SW 1271 (cell line): ENCODE data around the gene KLK8.
"Not testable (repeated sequence)": the region's sequence is repeated elsewhere in the genome, so short reads cannot be mapped to it uniquely, and the experiment has no call there.

Experiments used
- DNase-seq, 2 experiments: peaks; one replicate each; lab custom pipeline; 2025; lab: John Stamatoyannopoulos, UW

KLK8 gene

GRCh38 chr19:51016798-51017683 is 15.6 kb upstream of the KLK8 start:
- DNase-seq, result peak; percentile 36 to 70

DNA sequence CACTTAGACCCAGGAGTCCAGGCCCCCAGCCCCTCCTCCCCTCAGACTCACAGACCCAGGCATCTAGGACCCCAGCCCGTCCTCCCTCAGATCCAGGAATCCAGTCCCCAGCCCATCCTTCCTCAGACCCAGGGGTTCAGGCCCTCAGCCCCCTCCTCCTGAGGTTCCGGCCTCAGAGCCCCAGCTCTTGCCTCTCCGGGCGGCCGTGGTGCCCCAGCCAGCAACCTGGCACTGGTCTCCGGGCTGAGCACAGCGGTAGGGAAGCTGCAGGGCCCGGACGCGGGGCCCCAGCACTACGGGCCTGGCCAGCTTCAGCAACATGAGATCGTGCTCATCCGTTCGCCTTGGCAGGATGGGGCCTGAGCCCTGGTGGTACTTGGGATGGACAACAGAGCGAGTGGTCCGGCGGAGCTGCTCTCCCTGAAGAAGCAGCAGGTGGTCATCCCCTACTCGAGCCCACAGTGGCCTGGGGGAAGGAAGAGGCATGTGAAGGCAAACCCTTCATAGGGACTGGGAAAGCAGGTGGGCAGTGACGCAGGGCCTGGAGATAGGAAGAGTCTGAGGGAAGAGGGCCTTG is 14.4 kb upstream of the KLK8 start:
- DNase-seq, result no peak

GRCh38 chr19:51014242-51014641 is 12.8 kb upstream of the KLK8 start:
- DNase-seq, result no peak

DNA sequence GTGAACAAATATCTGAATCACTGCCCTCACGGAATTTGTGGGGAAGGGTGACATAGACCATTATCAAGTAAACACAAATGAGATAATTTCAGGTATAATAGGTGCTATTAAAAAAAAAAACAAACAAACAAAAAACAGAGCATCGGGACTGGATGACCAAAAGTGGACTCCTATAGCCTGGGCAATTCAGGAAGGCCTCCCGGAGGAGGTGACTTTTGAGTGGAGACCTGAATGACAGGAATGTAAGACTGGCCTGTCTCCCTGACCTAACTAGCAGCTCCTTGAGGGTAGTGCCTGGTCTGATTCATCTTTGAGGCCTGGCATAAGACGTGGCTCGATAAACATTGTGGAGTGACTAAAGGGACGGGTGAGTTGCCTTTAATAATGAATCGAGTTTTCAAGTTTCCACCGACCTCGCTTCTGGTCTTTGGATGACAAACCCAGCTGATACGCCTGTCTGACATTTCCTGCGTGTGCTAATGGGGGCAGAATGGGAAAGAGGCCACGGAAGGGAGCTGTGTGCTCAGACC is 11.3 kb upstream of the KLK8 start:
- DNase-seq, result no peak

DNA sequence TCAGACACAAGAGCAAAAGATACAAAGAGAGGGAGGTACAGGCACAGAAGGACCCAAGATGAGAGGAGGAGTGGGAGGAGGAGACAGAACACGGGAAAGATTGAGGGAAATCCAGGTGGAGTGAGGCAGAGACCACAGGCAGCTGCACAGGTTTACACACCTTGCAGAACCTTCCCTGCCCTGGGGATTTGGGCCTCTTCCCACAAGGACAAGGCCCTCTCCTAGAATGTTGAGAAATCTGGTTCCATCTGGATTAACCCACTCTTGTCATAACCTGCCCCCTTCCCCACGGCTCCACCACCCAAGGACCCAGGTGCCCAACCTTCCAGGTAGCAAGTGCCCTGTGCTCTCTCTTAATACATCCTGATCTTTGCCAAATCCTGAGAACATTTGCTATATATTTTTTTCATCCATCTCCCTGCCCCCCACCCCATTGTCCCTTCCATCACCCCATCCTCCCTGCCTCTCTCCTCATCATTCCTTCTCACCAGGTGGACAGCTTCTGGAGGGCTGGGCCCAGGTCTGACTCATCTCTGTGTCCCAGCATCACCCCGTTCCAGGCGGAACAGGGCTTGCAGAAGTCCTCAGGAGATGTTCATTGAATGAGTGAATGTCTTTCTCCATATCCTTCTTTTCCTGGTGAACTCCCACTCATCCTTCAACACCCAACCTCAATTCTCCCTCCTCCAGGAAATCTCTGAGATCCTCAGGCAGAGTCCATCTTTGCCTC is 8.8 kb upstream of the KLK8 start:
- DNase-seq, result no peak

- DNase-seq, result no peak
Measured at GRCh38 chr19:51009061-51009891, 7.9 kb upstream of the KLK8 start.

- no peak for DNase-seq
Measured at GRCh38 chr19:51007488-51007887, 6.1 kb upstream of the KLK8 start.

- no peak for DNase-seq
Measured at GRCh38 chr19:51006406-51006805, 5.0 kb upstream of the KLK8 start.

GRCh38 chr19:51005248-51005647 is 3.8 kb upstream of the KLK8 start:
- DNase-seq, result no peak

DNA sequence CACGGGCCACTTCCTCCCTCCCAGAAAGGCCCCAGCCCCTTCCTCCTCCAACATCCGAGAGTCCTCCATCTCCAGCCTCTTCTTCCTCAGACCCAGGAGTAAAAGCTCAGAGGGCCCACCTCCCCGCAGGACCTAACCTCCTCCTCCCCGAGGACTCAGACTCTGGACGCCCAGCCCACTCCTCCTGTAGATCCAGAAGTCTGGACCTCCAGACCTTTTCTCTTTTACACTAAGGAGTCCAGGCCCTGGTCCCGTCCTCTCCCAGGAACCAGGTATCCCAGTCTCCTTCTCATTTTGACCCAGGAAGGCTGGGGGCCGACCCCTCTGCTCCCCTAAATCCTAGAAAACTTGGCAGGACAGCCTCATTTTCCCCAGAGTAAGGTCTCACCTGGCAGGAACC is 1.9 kb upstream of the KLK8 start:
- DNase-seq, result no peak

DNA sequence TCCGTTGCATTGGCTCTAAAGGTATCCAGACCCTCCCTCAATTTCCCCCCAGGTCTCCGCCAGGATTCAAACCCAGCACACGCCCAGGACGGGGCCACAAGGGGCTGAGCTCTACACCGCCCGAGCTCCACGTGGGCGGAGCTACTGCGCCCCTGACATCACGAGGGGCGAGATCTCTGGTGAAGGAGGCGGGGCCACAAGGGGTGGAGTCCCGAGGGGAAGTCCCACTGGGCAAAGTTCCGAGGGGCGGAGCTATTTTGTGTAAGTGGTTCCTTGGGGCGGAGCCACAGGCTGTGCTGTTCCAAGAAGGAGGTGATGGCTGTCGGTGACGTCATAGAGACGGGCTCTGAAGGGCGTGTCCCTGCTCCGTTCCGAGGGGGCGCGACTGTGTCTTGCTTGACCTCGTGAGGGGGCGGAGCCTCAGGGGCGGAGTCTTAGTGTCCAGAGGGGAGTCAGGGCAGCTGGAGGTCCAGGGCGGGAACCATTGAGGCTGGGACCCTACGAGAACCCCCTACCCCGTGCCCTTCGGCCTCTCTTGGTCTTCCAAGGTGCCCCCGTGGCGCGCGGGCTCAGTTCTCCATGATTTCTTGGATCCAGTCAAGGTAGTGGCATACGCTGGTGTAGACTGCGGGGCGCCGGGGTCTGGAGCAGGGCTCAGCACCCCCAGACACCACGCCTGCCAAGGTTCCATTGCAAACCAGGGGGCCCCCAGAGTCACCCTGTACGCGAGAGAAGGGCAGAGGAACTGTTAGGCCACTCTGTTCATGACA is 1.3 kb upstream of the KLK8 start:
- DNase-seq, result peak in 1 of 2 experiments; percentile 31

DNA sequence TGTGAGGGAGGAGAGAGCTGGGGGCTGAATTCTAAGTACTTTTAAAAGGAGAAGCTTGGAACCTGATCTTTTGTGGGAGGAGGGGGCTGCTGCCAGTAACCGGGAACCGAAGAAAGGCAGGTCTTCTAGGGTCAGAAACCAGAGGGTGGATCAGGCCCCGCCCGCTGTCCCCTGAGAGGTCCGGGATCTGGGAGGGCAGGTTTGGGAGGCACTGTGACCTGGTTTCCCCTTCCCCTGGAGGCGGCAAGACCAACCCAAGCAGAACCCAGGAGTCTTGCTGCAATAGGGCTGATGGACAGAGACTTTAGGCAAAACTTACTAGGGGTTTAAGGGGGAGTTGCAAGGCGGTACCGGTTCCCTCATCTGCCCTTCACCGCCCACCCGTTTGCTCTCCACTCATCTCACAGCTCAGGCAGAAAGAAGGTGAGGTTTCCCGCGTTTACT is 707 bp upstream of the KLK8 start:
- no peak for DNase-seq

- no peak for DNase-seq
Measured at GRCh38 chr19:51000981-51001380, 423 bp downstream of the KLK8 start.

- no peak for DNase-seq
Measured at GRCh38 chr19:51000426-51000825, 978 bp downstream of the KLK8 start.

DNA sequence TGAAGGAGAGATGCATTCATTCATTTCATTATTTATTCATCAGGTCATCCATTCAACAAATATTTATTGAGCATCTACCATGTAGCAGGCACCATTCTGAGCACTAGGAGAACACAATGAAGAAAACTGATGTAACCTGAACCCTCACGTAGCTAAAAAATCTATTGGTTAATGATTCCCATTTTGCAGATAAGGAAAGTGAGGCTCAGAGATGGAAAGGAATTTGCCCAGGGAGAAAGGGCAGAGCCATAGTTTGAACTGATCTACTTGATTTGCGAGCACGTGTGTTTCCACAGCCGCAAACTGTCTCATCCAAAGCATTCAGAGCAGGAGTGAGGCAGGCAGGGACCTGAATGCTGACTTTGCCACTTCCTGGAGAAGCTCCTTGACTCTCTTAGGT is 2.7 kb downstream of the KLK8 start:
- DNase-seq, result no peak

- no peak for DNase-seq
Measured at GRCh38 chr19:50998061-50998460, 3.3 kb downstream of the KLK8 start.

- no peak for DNase-seq
Measured at GRCh38 chr19:50994129-50994528, 7.3 kb downstream of the KLK8 start.

GRCh38 chr19:50992666-50993035 is 8.8 kb downstream of the KLK8 start:
- DNase-seq, result no peak

DNA sequence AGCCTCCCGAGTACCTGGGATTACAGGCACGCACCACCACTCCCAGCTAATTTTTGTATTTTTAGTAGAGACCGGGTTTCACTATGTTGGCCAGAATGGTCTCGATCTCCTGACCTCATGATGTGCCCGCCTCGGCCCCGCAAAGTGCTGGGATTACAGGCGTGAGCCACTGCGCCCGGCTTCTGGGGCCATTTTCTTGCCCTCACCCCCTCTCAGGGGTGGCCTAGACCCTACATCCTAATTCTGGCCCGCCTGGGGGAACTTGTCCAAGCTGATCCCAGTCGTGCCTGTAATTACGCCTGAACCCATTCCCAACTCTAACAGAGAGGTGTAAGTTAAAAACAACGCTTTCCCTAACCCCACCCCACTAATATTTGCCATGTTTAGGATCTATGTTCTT is 17.0 kb downstream of the KLK8 start:
- not testable (repeated sequence) for DNase-seq

GRCh38 chr19:50983625-50984292 is 17.6 kb downstream of the KLK8 start, which contains the start of gene KLK7:
TSS of gene KLK7 (minus strand) at chr19:50983917. CDS start at chr19:50982399, 1,518 bp downstream.
- no peak for DNase-seq
